Neuron (in vitro differentiated cells): ENCODE results near the gene CCKAR.
A peak's percentile ranks its signal among the peaks of the same experiment; 100 is the strongest.
"Not testable (repeated sequence)": the region's sequence is repeated elsewhere in the genome, so short reads cannot be mapped to it uniquely, and the experiment has no call there.

Experiments
- H2AFZ ChIP-seq: one replicate; pipeline ENCODE4 v1.6.1; 2013; ENCODE audit warnings: low read depth, mild to moderate bottlenecking, inconsistent platforms, low read length, moderate library complexity
- H3K27me3 ChIP-seq: one replicate; pipeline ENCODE4 v1.6.1; 2013; ENCODE audit warnings: low read length; ENCODE audit not compliant: insufficient read depth
- H3K36me3 ChIP-seq: one replicate; pipeline ENCODE4 v1.6.1; 2013; ENCODE audit warnings: low read length; ENCODE audit not compliant: insufficient read depth
- H3K4me1 ChIP-seq: one replicate; pipeline ENCODE4 v1.6.1; 2013; ENCODE audit warnings: low read length; ENCODE audit not compliant: insufficient read depth
- H3K4me3 ChIP-seq: 2 replicates; pipeline ENCODE4 v1.5.1; 2013; ENCODE audit warnings: mild to moderate bottlenecking, low read length, moderate library complexity
- H3K9me3 ChIP-seq: one replicate; pipeline ENCODE4 v1.6.1; 2013; ENCODE audit warnings: low read length

The CCKAR gene

DNA sequence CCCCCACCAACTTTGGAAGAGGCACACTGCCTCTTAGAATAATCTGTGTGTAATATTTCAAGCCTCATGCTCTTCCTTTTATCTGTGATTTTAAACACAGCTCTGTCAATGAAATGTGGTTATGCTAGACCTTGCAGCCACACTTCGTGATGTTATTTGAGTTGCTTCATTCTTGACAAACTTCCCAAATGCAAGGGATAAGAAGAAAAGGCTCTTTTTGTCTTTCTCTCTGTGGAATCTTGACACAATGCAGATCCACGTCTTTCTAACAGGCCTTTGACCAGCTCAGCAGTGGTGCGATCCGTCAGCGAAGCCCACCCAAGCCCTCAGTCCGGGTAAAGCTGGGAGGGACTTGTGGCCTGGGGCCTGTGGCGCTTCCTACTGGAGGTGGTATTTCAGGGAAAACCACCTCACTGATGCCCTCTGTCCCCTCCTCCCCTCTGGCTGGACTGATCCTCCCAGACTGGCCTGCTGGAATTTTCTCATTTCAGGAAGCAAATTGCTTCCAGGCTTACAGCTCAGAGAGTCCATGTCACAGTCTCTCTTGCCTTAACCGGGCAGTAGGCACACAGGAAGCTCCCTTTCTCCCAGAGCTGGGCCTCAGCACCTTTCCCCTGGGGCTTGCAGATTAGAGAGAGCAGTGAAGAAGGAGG, 19.5 kb upstream of the CCKAR start:
- H3K4me3 ChIP-seq = no peak overlapping the region
- no peaks in the 10 kb centered on the region for H3K27me3 ChIP-seq
- H3K36me3 ChIP-seq = no peaks in the 10 kb centered on the region

DNA sequence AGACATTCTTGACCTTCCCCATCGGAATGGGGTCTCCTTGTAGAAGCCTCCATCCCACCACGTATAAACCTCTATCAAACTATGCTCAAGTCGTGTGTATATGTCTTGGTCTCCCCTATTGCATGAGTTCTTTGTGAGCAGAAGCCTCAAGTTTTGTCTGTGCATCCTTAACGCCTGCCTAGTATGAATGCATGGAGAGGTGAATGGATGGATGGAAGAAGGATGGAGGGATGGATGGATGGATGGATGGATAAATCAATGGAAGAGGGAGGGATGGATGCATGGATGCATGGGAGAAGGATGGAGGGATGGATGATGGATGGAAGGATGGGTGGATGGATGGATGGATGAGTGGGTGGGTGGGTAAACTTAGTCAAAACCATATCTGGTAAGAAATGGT, 17.0 kb upstream of the CCKAR start:
- Histone ChIP-seq H3K36me3 (no peaks in the 10 kb centered on the region), H3K4me3 (no peak overlapping the region), H3K4me1 (no peaks in the 10 kb centered on the region), H3K27me3 (no peaks in the 10 kb centered on the region), H3K9me3 (no peaks in the 10 kb centered on the region), H2AFZ (no peak overlapping the region)

More for the DNA sequence above, 19.5 kb upstream of the CCKAR start:
- H2AFZ ChIP-seq = peak overlapping the region; percentile 26
- H3K9me3 ChIP-seq = no peaks in the 10 kb centered on the region
- H3K4me1 ChIP-seq = no peaks in the 10 kb centered on the region

DNA sequence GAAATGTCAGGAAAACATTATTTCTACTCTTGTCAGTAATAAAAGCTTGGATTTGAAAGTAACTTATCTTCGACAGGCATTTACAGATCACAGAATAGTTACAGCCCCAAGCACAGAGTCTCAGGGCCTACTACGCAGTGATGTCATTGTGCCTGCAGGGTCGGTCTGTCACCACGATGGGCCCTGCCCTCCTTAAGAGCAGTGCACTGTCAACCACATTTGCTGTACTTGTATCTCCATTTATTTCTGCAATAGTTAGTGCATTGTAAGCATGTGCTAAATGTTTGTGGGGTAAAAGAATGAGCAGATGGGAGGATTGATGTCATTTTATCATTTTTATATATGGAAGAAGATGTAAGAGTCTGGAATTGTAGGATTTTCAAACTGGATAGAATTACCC, 13.6 kb upstream of the CCKAR start:
- no peaks in the 10 kb centered on the region for H3K27me3 ChIP-seq
- no peaks in the 10 kb centered on the region for H3K9me3 ChIP-seq
- H3K36me3 ChIP-seq = no peaks in the 10 kb centered on the region
- no peaks in the 10 kb centered on the region for H3K4me1 ChIP-seq
- no peak overlapping the region for H3K4me3 ChIP-seq
- no peak overlapping the region for H2AFZ ChIP-seq

DNA sequence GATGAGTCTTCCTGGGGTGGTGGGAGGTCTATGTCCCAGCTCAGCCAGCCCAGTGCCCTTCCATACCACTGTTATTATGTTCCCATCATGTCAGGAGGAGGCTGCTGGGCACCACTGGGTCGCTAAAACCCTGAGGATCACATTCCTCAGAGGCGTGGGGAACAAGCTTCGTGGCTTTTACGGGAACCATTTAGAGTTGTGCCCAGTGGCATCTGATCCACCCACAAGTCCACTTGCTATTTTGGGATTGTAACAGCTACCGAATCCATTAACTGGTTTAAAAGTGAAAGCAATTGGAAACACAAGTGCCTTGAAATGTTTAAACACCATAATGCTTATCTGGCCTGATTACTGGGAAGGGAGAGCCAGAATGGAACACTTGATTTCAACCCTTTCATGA, 13.1 kb upstream of the CCKAR start:
- Histone ChIP-seq H3K4me1 (no peaks in the 10 kb centered on the region), H2AFZ (no peak overlapping the region), H3K9me3 (no peaks in the 10 kb centered on the region), H3K27me3 (no peaks in the 10 kb centered on the region), H3K36me3 (no peaks in the 10 kb centered on the region), H3K4me3 (no peak overlapping the region)

DNA sequence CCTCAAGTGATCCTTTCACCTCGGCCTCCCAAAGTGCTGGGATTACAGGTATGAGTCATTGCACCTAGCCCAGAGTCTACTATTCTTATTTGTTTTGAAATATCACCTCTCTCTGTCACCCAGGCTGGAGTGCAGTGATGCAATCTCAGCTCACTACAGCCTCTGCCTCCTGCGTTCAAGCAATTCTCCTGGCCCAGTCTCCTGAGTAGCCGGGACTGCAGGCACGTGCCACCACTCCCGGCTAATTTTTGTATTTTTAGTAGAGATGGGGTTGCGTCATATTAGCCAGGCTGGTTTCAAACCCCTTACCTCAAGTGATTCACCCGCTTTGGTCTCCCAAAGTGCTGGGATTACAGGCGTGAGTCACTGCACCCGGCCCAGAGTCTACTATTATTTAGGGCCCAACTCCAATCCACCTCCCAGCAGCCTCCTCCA, 10.3 kb upstream of the CCKAR start:
- not testable (repeated sequence) for H2AFZ ChIP-seq, H3K27me3 ChIP-seq, H3K4me1 ChIP-seq, H3K36me3 ChIP-seq, H3K9me3 ChIP-seq, H3K4me3 ChIP-seq

DNA sequence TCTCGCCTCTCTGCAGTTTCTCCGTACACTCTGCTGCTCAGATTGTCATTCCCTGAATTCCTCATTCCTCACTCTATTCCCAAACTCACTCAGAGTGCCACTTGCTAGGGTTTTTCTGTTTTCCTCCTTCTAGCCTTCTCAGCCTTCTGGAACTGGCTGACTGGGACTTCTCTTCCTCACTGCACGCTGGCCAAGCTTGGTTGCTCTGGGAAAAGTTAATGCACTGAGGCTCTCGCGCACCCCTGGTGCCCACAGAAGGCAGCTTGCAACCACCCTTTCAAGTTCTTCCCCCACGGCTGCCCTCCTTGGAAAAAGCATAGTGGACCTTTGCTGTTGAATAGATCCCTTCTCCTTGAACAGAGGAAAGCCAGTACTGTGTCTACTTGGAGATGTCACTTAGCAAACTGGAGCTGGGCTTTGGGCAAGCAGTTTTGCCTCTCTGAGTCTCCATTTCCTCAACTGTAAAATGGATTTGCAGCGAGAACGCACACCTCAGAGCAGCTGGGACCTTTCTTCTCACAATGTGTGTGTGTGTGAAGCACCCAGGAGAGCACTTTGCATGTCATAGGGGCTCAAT, 6.0 kb upstream of the CCKAR start:
- Histone ChIP-seq H3K4me1 (no peaks in the 10 kb centered on the region), H3K27me3 (no peaks in the 10 kb centered on the region), H3K36me3 (no peaks in the 10 kb centered on the region), H2AFZ (no peak overlapping the region), H3K4me3 (no peak overlapping the region), H3K9me3 (no peaks in the 10 kb centered on the region)

DNA sequence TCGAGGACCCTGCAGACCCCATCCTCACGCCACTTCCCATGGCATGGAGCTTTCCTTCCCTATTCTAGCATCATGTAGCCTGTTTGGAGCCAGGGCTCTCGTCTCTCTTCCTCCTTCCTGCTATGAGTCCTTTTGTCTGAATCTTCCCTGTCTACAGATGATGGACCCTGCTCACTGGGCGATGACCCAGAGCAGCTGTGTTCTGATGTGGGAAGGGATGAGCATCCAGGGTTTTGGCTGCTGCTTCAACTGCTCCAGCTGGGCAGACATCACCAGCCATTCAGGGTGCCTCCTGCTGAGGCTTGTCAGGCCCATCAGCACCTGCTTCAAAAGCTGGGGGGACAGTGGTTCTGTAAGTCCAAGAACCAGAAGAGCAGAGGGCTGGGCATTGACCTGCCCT, 3.2 kb upstream of the CCKAR start:
- Histone ChIP-seq H3K27me3 (peaks cover 9% of the 10 kb centered on the region), H3K36me3 (no peaks in the 10 kb centered on the region), H3K4me1 (no peaks in the 10 kb centered on the region), H2AFZ (no peak overlapping the region), H3K4me3 (no peak overlapping the region), H3K9me3 (no peaks in the 10 kb centered on the region)

DNA sequence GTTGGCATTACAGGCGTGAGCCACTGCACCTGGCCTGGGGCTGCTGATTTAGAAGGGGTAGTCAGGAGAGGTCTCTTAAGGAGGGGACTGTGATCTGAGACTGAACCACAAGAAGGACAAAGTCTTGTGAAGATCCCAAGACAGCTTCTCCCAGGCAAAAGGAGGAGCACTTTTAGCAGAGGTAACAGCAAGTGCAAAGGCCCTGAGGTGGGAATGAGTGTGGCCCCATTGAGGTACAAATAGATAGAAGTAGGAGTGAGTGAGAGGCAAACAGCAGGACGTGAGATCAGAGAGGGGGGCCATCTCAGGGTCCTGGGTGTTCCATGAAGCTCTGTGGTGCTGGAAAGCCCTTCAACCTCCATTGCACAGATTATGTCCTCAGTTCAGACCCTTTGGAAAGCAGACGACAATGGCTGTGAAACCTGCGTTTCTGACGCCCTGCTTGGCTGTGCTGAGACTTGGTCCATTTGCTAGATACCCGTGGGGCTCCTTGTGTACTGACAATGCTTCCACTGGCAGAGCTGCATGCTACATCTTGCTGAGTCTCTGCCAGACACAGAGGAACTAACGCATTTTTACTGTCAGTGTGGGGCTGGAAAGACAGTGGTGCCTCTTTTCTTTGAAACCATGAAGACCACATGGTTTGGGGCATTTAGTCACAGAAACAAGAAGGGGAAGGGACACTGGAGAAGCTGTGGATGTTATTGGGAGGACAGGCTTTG, 1.3 kb upstream of the CCKAR start:
- H3K4me1 ChIP-seq = no peaks in the 10 kb centered on the region
- no peak overlapping the region for H2AFZ ChIP-seq
- peaks cover 9% of the 10 kb centered on the region for H3K27me3 ChIP-seq
- H3K36me3 ChIP-seq = no peaks in the 10 kb centered on the region
- H3K9me3 ChIP-seq = no peaks in the 10 kb centered on the region
- H3K4me3 ChIP-seq = no peak overlapping the region

DNA sequence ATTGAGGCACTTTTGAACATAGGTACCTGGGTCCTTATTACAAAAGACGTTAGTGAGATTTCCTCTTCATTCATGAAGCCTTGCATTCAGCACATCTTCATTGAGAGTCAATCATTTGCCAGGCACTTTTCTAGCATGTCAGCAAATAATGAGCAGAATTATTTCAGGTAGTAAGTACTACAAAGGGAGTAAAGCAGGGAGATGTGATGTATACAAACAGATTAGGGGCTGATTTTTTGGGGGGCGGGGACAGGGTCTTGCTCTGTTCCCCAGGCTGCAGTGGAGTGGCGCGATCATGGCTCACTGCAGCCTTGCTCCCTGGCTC, 638 bp upstream of the CCKAR start:
- Histone ChIP-seq H3K4me3 (no peak overlapping the region), H3K27me3 (peaks cover 9% of the 10 kb centered on the region), H3K36me3 (no peaks in the 10 kb centered on the region), H3K9me3 (no peaks in the 10 kb centered on the region), H2AFZ (no peak overlapping the region), H3K4me1 (no peaks in the 10 kb centered on the region)

DNA sequence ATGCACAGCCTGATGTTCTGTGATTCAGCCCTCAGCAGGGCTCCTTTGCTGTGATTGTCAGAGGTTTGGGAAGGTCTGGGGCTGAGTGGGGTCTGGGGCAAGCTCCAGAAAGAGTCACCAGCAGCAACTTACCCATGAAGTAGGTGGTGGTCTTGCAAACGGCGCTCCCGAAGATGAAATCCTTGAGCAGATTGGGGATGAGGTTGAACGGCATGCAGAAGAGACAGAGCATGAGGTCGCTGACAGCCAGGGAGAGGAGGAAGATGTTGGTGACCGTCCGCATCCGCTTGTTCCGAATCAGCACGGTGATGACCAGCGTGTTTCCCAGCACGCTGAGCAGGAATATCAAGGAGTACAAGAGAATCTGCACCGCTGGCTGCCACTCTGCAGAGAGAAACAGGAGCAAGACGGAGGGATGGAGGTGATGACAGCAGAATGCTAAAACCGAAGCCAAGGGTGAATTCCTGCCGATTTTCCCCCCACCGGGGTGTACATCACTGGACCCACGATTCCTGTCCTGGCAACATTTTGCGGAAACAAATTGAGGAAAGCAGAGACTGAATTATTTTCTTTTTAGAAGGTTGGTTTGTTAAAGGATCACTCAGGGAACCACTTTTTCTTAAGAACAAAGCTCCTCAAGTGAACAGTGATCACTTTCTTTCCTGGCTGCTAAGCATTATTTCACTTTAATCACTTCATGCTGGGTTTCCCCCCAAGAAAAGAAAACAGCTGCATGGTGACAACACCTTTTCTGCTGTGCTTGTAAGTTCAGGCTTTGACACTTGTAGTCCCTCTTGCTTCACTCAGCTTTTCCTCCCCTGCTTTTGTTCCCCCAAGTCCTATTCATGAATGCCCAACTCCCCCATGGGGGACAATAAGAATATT, 941 bp downstream of the CCKAR start:
- Histone ChIP-seq H3K4me3 (no peak overlapping the region), H3K27me3 (peaks cover 9% of the 10 kb centered on the region), H3K4me1 (no peaks in the 10 kb centered on the region), H2AFZ (no peak overlapping the region), H3K36me3 (no peaks in the 10 kb centered on the region), H3K9me3 (no peaks in the 10 kb centered on the region)

DNA sequence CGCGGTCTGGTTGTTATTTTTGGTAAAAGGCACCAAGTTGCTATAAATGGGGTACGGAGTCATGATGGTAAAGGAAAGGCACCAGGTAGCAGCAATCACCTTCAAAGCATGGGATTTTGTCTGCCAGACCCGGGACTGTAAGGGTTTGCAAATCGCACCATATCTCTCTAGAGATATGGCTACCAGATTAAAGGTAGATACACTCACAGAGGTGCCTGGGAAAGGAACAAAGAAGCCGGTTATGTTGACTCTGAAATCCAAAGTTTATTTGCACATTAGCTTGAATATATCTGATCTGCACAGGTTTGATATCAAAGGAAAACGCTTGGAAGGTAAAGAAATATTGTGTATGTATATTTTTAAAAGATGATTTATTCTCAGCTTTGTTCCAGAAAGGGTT, 4.6 kb downstream of the CCKAR start:
- Histone ChIP-seq H3K4me3 (no peak overlapping the region), H3K4me1 (peaks cover 10% of the 10 kb centered on the region), H3K36me3 (no peaks in the 10 kb centered on the region), H3K9me3 (no peaks in the 10 kb centered on the region), H2AFZ (no peak overlapping the region), H3K27me3 (peaks cover 9% of the 10 kb centered on the region)

DNA sequence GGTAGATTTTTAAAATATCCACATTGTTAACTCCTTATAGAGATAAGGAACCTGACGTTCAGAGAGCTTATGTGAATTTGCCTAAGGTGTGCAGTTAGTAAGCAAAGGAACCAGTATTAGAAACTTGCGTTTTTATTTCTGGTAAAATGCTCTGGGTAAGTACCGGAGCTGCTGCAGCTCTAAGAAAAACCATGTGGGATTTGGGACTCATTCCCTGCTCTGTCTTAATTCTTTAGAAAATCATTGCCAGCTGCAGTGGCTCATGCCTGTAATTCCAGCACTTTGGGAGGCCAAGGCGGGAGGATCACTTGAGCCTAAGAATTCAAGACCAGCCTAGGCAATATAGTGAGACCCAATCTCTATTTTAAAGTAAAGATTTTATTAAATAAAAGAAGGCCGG, 5.8 kb downstream of the CCKAR start:
- Histone ChIP-seq H3K4me3 (no peak overlapping the region), H3K27me3 (peaks cover 3% of the 10 kb centered on the region), H3K9me3 (no peaks in the 10 kb centered on the region), H2AFZ (no peak overlapping the region), H3K36me3 (no peaks in the 10 kb centered on the region), H3K4me1 (peaks cover 10% of the 10 kb centered on the region)

DNA sequence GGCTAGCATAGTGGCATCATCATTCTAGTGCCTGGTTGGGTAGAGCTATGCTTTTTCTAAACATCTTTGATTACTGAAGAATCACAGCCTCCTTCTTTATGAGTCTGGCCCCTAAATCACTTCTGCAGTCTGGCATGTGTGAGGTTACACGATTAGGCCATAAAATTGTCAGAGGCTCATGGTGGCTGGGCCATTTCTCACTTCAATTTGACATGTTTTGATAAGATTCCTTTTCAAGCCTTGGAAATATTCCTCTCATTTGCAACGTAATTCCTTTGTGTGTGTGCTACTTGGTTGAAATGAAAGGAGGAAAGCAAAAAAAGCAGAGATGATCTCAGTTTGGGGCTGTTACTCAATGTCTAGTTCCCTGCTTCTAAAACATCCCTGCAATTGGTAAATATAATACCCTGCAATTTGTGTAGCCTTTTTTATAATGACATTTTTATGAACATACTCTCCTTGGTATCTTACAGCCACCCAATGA, 6.2 kb downstream of the CCKAR start:
- Histone ChIP-seq H3K4me1 (peaks cover 10% of the 10 kb centered on the region), H3K4me3 (no peak overlapping the region), H3K36me3 (no peaks in the 10 kb centered on the region), H2AFZ (no peak overlapping the region), H3K9me3 (no peaks in the 10 kb centered on the region), H3K27me3 (peaks cover 3% of the 10 kb centered on the region)
